Neuronal stem cell (in vitro differentiated cells): ENCODE results near the gene FAM83F.

Experiments used
- DNase-seq: peaks from one replicate; pipeline ENCODE4 v3.0.0-alpha.2; 2013; ENCODE audit warnings: low spot score
- H2AFZ ChIP-seq: one replicate; pipeline ENCODE4 v1.6.1; 2013; ENCODE audit warnings: mild to moderate bottlenecking, low read length, inconsistent platforms
- H2AK5ac ChIP-seq: 2 replicates; pipeline ENCODE4 v1.6.1; 2013; ENCODE audit warnings: low read depth, mild to moderate bottlenecking, inconsistent platforms, low read length, moderate library complexity, mixed read lengths
- H2BK120ac ChIP-seq: 2 replicates; pipeline ENCODE4 v1.6.1; 2013; ENCODE audit warnings: low read depth, mild to moderate bottlenecking, inconsistent platforms, low read length, moderate library complexity, mixed read lengths
- H2BK12ac ChIP-seq: one replicate; pipeline ENCODE4 v1.6.1; 2013; ENCODE audit warnings: low read length, inconsistent platforms
- H2BK15ac ChIP-seq: 2 replicates; pipeline ENCODE4 v1.6.1; 2013; ENCODE audit warnings: mild to moderate bottlenecking, low read length, inconsistent platforms, mixed read lengths
- H2BK5ac ChIP-seq: one replicate; pipeline ENCODE4 v1.6.1; 2013; ENCODE audit warnings: inconsistent platforms, mild to moderate bottlenecking, low read length, moderate library complexity
- H3K14ac ChIP-seq: one replicate; pipeline ENCODE4 v1.6.1; 2013; ENCODE audit warnings: low read length, inconsistent platforms
- H3K18ac ChIP-seq: 2 replicates; pipeline ENCODE4 v1.6.1; 2013; ENCODE audit warnings: low read length, inconsistent platforms
- H3K23ac ChIP-seq: 2 replicates; pipeline ENCODE4 v1.6.1; 2013; ENCODE audit warnings: low read depth, mild to moderate bottlenecking, mixed read lengths, low read length, inconsistent platforms; ENCODE audit not compliant: poor library complexity
- H3K27ac ChIP-seq: replicated peaks from 3 replicates; pipeline ENCODE4 v1.5.1; 2013; ENCODE audit warnings: low read length, inconsistent platforms
- H3K27me3 ChIP-seq, 3 experiments: 2 replicates each; pipeline ENCODE4 v1.6.1; 2013; ENCODE audit warnings: low read length in 3 of 3, mild to moderate bottlenecking in 2 of 3, inconsistent platforms in 1 of 3, low read depth in 1 of 3, mixed read lengths in 1 of 3, moderate library complexity in 1 of 3; ENCODE audit not compliant: control insufficient read depth in 3 of 3, insufficient read depth in 3 of 3
- H3K36me3 ChIP-seq, 2 donors: replicated peaks in 1 of 2; 2 replicates each; pipeline ENCODE4 v1.6.1; 2013; ENCODE audit warnings: low read length in 2 of 2; ENCODE audit not compliant: control insufficient read depth in 2 of 2, insufficient read depth in 2 of 2
- H3K4ac ChIP-seq: 2 replicates; pipeline ENCODE4 v1.6.1; 2013; ENCODE audit warnings: inconsistent platforms, mild to moderate bottlenecking, low read length, moderate library complexity
- H3K4me1 ChIP-seq, 2 donors: 1 replicate in 1 of 2; 2 replicates in 1 of 2; pipeline ENCODE4 v1.6.1; 2013; ENCODE audit warnings: low read length in 2 of 2, low read depth in 1 of 2; ENCODE audit not compliant: control insufficient read depth in 2 of 2, insufficient read depth in 1 of 2
- H3K4me2 ChIP-seq: one replicate; pipeline ENCODE4 v1.6.1; 2013; ENCODE audit warnings: mild to moderate bottlenecking, low read length, inconsistent platforms; ENCODE audit not compliant: insufficient read depth, poor library complexity, severe bottlenecking
- H3K4me3 ChIP-seq, 2 donors: 2 replicates each; pipeline ENCODE4 v1.5.1; 2013; ENCODE audit warnings: low read length in 2 of 2, mild to moderate bottlenecking in 2 of 2, inconsistent platforms in 1 of 2, moderate library complexity in 1 of 2
- H3K79me1 ChIP-seq: one replicate; pipeline ENCODE4 v1.6.1; 2013; ENCODE audit warnings: low read depth, mild to moderate bottlenecking, inconsistent platforms, low read length, moderate library complexity
- H3K9ac ChIP-seq: one replicate; pipeline ENCODE4 v1.6.1; 2013; ENCODE audit warnings: mild to moderate bottlenecking, low read depth, low read length, inconsistent platforms; ENCODE audit not compliant: poor library complexity
- H3K9me3 ChIP-seq, 2 donors: replicated peaks in 1 of 2; 2 replicates each; pipeline versions ENCODE3 to v1.6.1; 2013; ENCODE audit warnings: low read length in 2 of 2, mild to moderate bottlenecking in 2 of 2, inconsistent platforms in 1 of 2, low read depth in 1 of 2, mixed read lengths in 1 of 2, moderate library complexity in 1 of 2; ENCODE audit not compliant: control insufficient read depth in 2 of 2, insufficient read depth in 1 of 2
- H4K8ac ChIP-seq: one replicate; pipeline ENCODE4 v1.6.1; 2013; ENCODE audit warnings: low read depth, mild to moderate bottlenecking, inconsistent platforms, low read length, moderate library complexity
- H4K91ac ChIP-seq: one replicate; pipeline ENCODE4 v1.6.1; 2013; ENCODE audit warnings: low read length, low read depth, mild to moderate bottlenecking, inconsistent platforms; ENCODE audit not compliant: poor library complexity
- WGBS, 2 donors: extraction: QIAGEN DNeasy Blood & Tissue Kit; methylation state at CpG; one replicate each; pipeline ENCODE4 v1.1.7; 2013; ENCODE audit warnings: missing lambda C conversion rate in 2 of 2, mixed read lengths in 1 of 2; ENCODE audit not compliant: insufficient read length in 2 of 2, insufficient replicate concordance in 1 of 2; ENCODE audit errors: extremely low coverage in 2 of 2; 5-methylcytosine and 5-hydroxymethylcytosine counted together

Gene FAM83F

GRCh38 chr22:39956932-39957664 is 37.7 kb upstream of the FAM83F start:
- Histone ChIP-seq H3K23ac (no peak overlapping the region), H3K4me1 (peaks cover 0 to 7% of the 10 kb centered on the region in 2 donors), H2BK120ac (no peak overlapping the region), H3K4ac (no peak overlapping the region), H2BK15ac (no peak overlapping the region), H3K79me1 (no peaks in the 10 kb centered on the region), H3K9ac (no peak overlapping the region), H3K27ac (no peak overlapping the region), H3K9me3 (no peaks in the 10 kb centered on the region), H2BK12ac (no peak overlapping the region), H3K27me3 (peaks cover 0 to 20% (median 0%) of the 10 kb centered on the region in 3 experiments), H2AFZ (no peak overlapping the region), H3K18ac (no peak overlapping the region), H3K4me2 (no peak overlapping the region), H4K91ac (no peak overlapping the region), H3K4me3 (no peak overlapping the region), H2BK5ac (no peak overlapping the region), H4K8ac (no peak overlapping the region), H3K14ac (no peak overlapping the region), H2AK5ac (no peak overlapping the region), H3K36me3 (no peaks in the 10 kb centered on the region)
- no CpG with 5 or more reads among the region's 10 CpGs for WGBS, 2 donors
- DNase-seq: no peak

- Histone ChIP-seq H3K4me1 (peaks cover 0 to 7% of the 10 kb centered on the region in 2 donors), H4K8ac (no peak overlapping the region), H3K23ac (no peak overlapping the region), H3K14ac (no peak overlapping the region), H2AFZ (no peak overlapping the region), H3K4me3 (no peak overlapping the region), H2AK5ac (no peak overlapping the region), H4K91ac (no peak overlapping the region), H3K9ac (no peak overlapping the region), H3K36me3 (no peaks in the 10 kb centered on the region), H3K27me3 (peaks cover 0 to 20% (median 0%) of the 10 kb centered on the region in 3 experiments), H2BK5ac (no peak overlapping the region), H3K9me3 (no peaks in the 10 kb centered on the region), H2BK12ac (no peak overlapping the region), H3K27ac (no peak overlapping the region), H3K4ac (no peak overlapping the region), H2BK15ac (no peak overlapping the region), H3K4me2 (no peak overlapping the region), H3K18ac (no peak overlapping the region), H3K79me1 (no peaks in the 10 kb centered on the region), H2BK120ac (no peak overlapping the region)
- DNase-seq: no peak
- WGBS, 2 donors: no CpG with 5 or more reads among the region's 8 CpGs
These were observed 36.6 kb upstream of the FAM83F start for GRCh38 chr22:39958009-39958711.

- Histone ChIP-seq H4K8ac (no peak overlapping the region), H3K36me3 (no peaks in the 10 kb centered on the region), H3K23ac (no peak overlapping the region), H3K9me3 (no peaks in the 10 kb centered on the region), H2AK5ac (no peak overlapping the region), H2BK5ac (no peak overlapping the region), H3K27me3 (peaks cover 0 to 20% (median 0%) of the 10 kb centered on the region in 3 experiments), H3K4me3 (no peak overlapping the region), H2BK15ac (no peak overlapping the region), H3K4me1 (peaks cover 0 to 7% of the 10 kb centered on the region in 2 donors), H2BK120ac (no peak overlapping the region), H3K79me1 (no peaks in the 10 kb centered on the region), H3K4me2 (no peak overlapping the region), H2AFZ (peak overlapping the region; percentile 67), H3K27ac (no peak overlapping the region), H4K91ac (no peak overlapping the region), H3K14ac (no peak overlapping the region), H3K9ac (no peak overlapping the region), H3K4ac (no peak overlapping the region), H3K18ac (peak overlapping the region; percentile 32), H2BK12ac (no peak overlapping the region)
- no peak for DNase-seq
- no CpG with 5 or more reads among the region's 11 CpGs for WGBS, 2 donors
These were observed 35.7 kb upstream of the FAM83F start for GRCh38 chr22:39958949-39959639.
